ENCODE results near the gene SKIL.

SKIL gene

GRCh38 chr3:170357176-170358041 is at the start of gene SKIL:
TSS of gene SKIL (plus strand) at chr3:170357715. CDS start at chr3:170360332, 2,617 bp downstream.
- no peak for TF ChIP-seq CTCF (conservative IDR thresholded peaks at IDR 0.05; ENCODE audit: low read depth, low read length)
- peak; percentile 91 for DNase-seq (ENCODE audit: low read depth)

GRCh38 chr3:170309046-170309445 is 48.5 kb upstream of the SKIL start:
- TF ChIP-seq CTCF (conservative IDR thresholded peaks at IDR 0.05; ENCODE audit: low read depth, low read length), result no peak
- no peak overlapping the region for H3K4me3 ChIP-seq (ENCODE audit: low read length)
- no peak for DNase-seq (ENCODE audit: low read depth)

More at GRCh38 chr3:170357176-170358041, at the start of gene SKIL:
- peak within 1 kb of the TSS; percentile 81 for H3K4me3 ChIP-seq (ENCODE audit: low read length)

- DNase-seq (ENCODE audit: low read depth), result no peak
- TF ChIP-seq CTCF (conservative IDR thresholded peaks at IDR 0.05; ENCODE audit: low read depth, low read length), result no peak
- H3K4me3 ChIP-seq (ENCODE audit: low read length), result no peak overlapping the region
Observed at GRCh38 chr3:170317954-170318353, 39.6 kb upstream of the SKIL start.

- no peak for TF ChIP-seq CTCF (conservative IDR thresholded peaks at IDR 0.05; ENCODE audit: low read depth, low read length)
- no peak overlapping the region for H3K4me3 ChIP-seq (ENCODE audit: low read length)
- no peak for DNase-seq (ENCODE audit: low read depth)
Observed at GRCh38 chr3:170320461-170321121, 36.9 kb upstream of the SKIL start.

GRCh38 chr3:170321321-170322034 is 36.0 kb upstream of the SKIL start:
- no peak overlapping the region for H3K4me3 ChIP-seq (ENCODE audit: low read length)
- no peak for TF ChIP-seq CTCF (conservative IDR thresholded peaks at IDR 0.05; ENCODE audit: low read depth, low read length)
- no peak for DNase-seq (ENCODE audit: low read depth)

GRCh38 chr3:170322566-170323269 is 34.8 kb upstream of the SKIL start:
- no peak overlapping the region for H3K4me3 ChIP-seq (ENCODE audit: low read length)
- TF ChIP-seq CTCF (conservative IDR thresholded peaks at IDR 0.05; ENCODE audit: low read depth, low read length), result no peak
- DNase-seq (ENCODE audit: low read depth), result no peak
